Measurements from ENCODE around the gene SLF2. TPM values are rescaled to one million over a fixed set of nuclear protein-coding genes. Genes with fewer than 3 reads are reported as not detected.

The SLF2 gene
- total RNA-seq, 1 experiment from 2014 or later: 23.1 TPM

DNA sequence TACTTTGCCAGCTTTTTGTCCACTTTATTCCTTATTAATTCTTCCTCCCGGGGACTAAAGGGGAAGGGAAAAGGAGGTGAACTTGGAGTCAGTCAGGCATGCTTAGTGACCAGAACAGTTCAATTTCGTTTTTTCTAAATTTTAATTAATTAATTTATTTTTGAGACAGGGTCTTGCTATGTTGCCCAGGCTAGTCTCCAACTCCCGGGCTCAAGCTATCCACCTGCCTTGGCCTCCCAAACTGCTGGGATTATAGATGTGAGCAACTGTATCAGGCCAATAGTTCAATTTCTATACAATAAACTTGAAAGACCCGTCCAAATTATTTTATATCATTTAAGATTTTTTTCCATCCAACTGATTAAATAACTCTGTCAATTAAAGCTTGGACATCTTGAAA is 1.3 kb upstream of the SLF2 start:
- H3K4me1 ChIP-seq (ENCODE audit: insufficient read depth, low read length): no peaks in the 10 kb centered on the region; the same call in 1 of the 2 replicates
- H4K91ac ChIP-seq (ENCODE audit: insufficient read length, low read depth, low read length): no peak overlapping the region
- H3K79me2 ChIP-seq (ENCODE audit: insufficient read depth, low read length): peaks cover 4% of the 10 kb centered on the region; the same call in 1 of the 2 replicates
- H3K4me1 Mint-ChIP-seq: peaks cover 29 to 31% of the 10 kb centered on the region in 2 experiments
- H2AFZ ChIP-seq (ENCODE audit: low read length): no peak overlapping the region
- H3K14ac ChIP-seq (ENCODE audit: insufficient read depth, low read length): no peak overlapping the region
- no peaks in the 10 kb centered on the region for H3K9me3 Mint-ChIP-seq
- H3K27me3 ChIP-seq (ENCODE audit: insufficient read depth, low read length): no peaks in the 10 kb centered on the region
- peaks cover 2 to 10% (median 4%) of the 10 kb centered on the region in 3 experiments; a peak in 5 of 7 replicates for H3K36me3 Mint-ChIP-seq (ENCODE audit: insufficient read depth in 1 of 3, low read depth in 3 of 3)
- no peak overlapping the region for H2BK20ac ChIP-seq (ENCODE audit: low read depth, low read length, poor library complexity, severe bottlenecking)
- TF ChIP-seq, protein P1, sequence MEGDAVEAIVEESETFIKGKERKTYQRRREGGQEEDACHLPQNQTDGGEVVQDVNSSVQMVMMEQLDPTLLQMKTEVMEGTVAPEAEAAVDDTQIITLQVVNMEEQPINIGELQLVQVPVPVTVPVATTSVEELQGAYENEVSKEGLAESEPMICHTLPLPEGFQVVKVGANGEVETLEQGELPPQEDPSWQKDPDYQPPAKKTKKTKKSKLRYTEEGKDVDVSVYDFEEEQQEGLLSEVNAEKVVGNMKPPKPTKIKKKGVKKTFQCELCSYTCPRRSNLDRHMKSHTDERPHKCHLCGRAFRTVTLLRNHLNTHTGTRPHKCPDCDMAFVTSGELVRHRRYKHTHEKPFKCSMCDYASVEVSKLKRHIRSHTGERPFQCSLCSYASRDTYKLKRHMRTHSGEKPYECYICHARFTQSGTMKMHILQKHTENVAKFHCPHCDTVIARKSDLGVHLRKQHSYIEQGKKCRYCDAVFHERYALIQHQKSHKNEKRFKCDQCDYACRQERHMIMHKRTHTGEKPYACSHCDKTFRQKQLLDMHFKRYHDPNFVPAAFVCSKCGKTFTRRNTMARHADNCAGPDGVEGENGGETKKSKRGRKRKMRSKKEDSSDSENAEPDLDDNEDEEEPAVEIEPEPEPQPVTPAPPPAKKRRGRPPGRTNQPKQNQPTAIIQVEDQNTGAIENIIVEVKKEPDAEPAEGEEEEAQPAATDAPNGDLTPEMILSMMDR (conservative IDR thresholded peaks at IDR 0.05): no peak
- H3K79me1 ChIP-seq (ENCODE audit: insufficient read depth, low read depth, low read length, poor library complexity, severe bottlenecking): peaks cover 7% of the 10 kb centered on the region
- no peak overlapping the region for H3K27ac Mint-ChIP-seq
- no CpG with 5 or more reads among the region's 4 CpGs for WGBS (ENCODE audit: extremely low coverage, insufficient read length, low lambda C conversion rate)
- no peaks in the 10 kb centered on the region for H4K20me1 ChIP-seq (ENCODE audit: control insufficient read depth, insufficient read depth, insufficient read length)
- H3K27me3 Mint-ChIP-seq (ENCODE audit: low read depth): no peaks in the 10 kb centered on the region
- H4K8ac ChIP-seq (replicated peaks; ENCODE audit: insufficient read length, low read depth, low read length): no peak overlapping the region
- 0 out of 5 replicates have a peak overlapping the region, but pooled peaks of 1 of the 2 experiments have one; percentile 98 for H3K4me3 Mint-ChIP-seq
- no peak overlapping the region for H2BK12ac ChIP-seq (ENCODE audit: insufficient read length, low read depth, low read length)
- H3K9me3 ChIP-seq (ENCODE audit: control insufficient read depth, low read depth, low read length): no peaks in the 10 kb centered on the region
- no peak overlapping the region for H4K5ac ChIP-seq (ENCODE audit: insufficient read length, low read depth, low read length)
- H3K9ac ChIP-seq (ENCODE audit: extremely low read depth, insufficient read length, low read length): no peak overlapping the region
- H2BK120ac ChIP-seq (ENCODE audit: low read depth, low read length, poor library complexity, severe bottlenecking): no peak overlapping the region
- peaks cover 3% of the 10 kb centered on the region for H3K23me2 ChIP-seq (ENCODE audit: insufficient read length, low read depth, low read length, poor library complexity, severe bottlenecking)
- DNase-seq: no peak
- H2BK15ac ChIP-seq (ENCODE audit: low read depth, low read length): no peak overlapping the region
- no peak overlapping the region for H3K56ac ChIP-seq (ENCODE audit: insufficient read length, low read depth, low read length)
- H3K23ac ChIP-seq (ENCODE audit: insufficient read length, low read depth, low read length): no peak overlapping the region
- H3K18ac ChIP-seq (ENCODE audit: insufficient read length, low read depth, low read length): no peak overlapping the region
- H3K27ac ChIP-seq (ENCODE audit: insufficient read length, low read depth, low read length): no peak overlapping the region
- no peak overlapping the region for H2AK5ac ChIP-seq (ENCODE audit: insufficient read length, low read length)
- H3K4ac ChIP-seq (ENCODE audit: low read depth, low read length): no peak overlapping the region
- no peak overlapping the region for H2BK5ac ChIP-seq (ENCODE audit: insufficient read length, low read length)
- no peak overlapping the region for H3K4me2 ChIP-seq (ENCODE audit: insufficient read depth, insufficient read length, low read length)
- no peak overlapping the region for H3T11ph ChIP-seq (ENCODE audit: low read length)

Data from H9 (cell line).